Mesenchymal stem cell (in vitro differentiated cells and primary cell): ENCODE data around the gene GLO1.

ENCODE experiments used
- DNase-seq: peaks from one replicate; pipeline ENCODE4 v3.0.0-alpha.2; 2013
- H2AFZ ChIP-seq: one replicate; pipeline ENCODE4 v1.6.1; 2013; ENCODE audit warnings: low read depth, mild to moderate bottlenecking, control low read depth, inconsistent platforms, low read length, moderate library complexity
- H2AK5ac ChIP-seq: 2 replicates; pipeline ENCODE4 v1.6.1; 2013; ENCODE audit warnings: low read length, moderate library complexity, mild to moderate bottlenecking, inconsistent platforms; ENCODE audit not compliant: severe bottlenecking
- H2BK120ac ChIP-seq: one replicate; pipeline ENCODE4 v1.6.1; 2013; ENCODE audit warnings: low read depth, mild to moderate bottlenecking, inconsistent platforms, low read length, moderate library complexity
- H2BK12ac ChIP-seq, 2 experiments: one replicate each; pipeline ENCODE4 v1.6.1; 2013; ENCODE audit warnings: inconsistent platforms in 2 of 2, low read length in 2 of 2, mild to moderate bottlenecking in 2 of 2, moderate library complexity in 2 of 2, control low read depth in 1 of 2
- H2BK15ac ChIP-seq: one replicate; pipeline ENCODE4 v1.6.1; 2013; ENCODE audit warnings: mild to moderate bottlenecking, low read depth, inconsistent platforms; ENCODE audit not compliant: poor library complexity, severe bottlenecking
- H2BK5ac ChIP-seq: 2 replicates; pipeline ENCODE4 v1.6.1; 2013; ENCODE audit warnings: low read depth, mild to moderate bottlenecking, low read length, control low read depth, inconsistent platforms; ENCODE audit not compliant: poor library complexity, severe bottlenecking
- H3K14ac ChIP-seq, 2 experiments: one replicate each; pipeline ENCODE4 v1.6.1; 2013; ENCODE audit warnings: inconsistent platforms in 2 of 2, low read length in 2 of 2, control low read depth in 1 of 2, mild to moderate bottlenecking in 1 of 2, moderate library complexity in 1 of 2
- H3K18ac ChIP-seq, 2 experiments: one replicate each; pipeline ENCODE4 v1.6.1; 2013; ENCODE audit warnings: inconsistent platforms in 2 of 2, low read length in 2 of 2, control low read depth in 1 of 2, low read depth in 1 of 2, mild to moderate bottlenecking in 1 of 2
- H3K23ac ChIP-seq, 2 experiments: one replicate each; pipeline ENCODE4 v1.6.1; 2013; ENCODE audit warnings: inconsistent platforms in 2 of 2, low read length in 2 of 2, mild to moderate bottlenecking in 2 of 2, moderate library complexity in 2 of 2, control low read depth in 1 of 2
- H3K27ac ChIP-seq: 2 replicates; pipeline ENCODE4 v1.5.1; 2013; ENCODE audit warnings: mild to moderate bottlenecking, moderate library complexity, low read length, control low read depth, inconsistent platforms; ENCODE audit not compliant: poor library complexity, severe bottlenecking
- H3K27me3 ChIP-seq, 2 experiments: 2 replicates each; pipeline versions ENCODE4 v1.6.1 to v1.7.0; 2013; ENCODE audit warnings: low read length in 2 of 2, mild to moderate bottlenecking in 2 of 2, moderate library complexity in 2 of 2, control low read depth in 1 of 2, inconsistent platforms in 1 of 2; ENCODE audit not compliant: control insufficient read depth in 1 of 2, insufficient read depth in 1 of 2
- H3K36me3 ChIP-seq, 2 experiments: 2 replicates each; pipeline versions ENCODE4 v1.6.1 to v1.7.0; 2013; ENCODE audit warnings: low read length in 2 of 2, control low read depth in 1 of 2, inconsistent platforms in 1 of 2, low read depth in 1 of 2, mild to moderate bottlenecking in 1 of 2; ENCODE audit not compliant: insufficient read depth in 2 of 2, control insufficient read depth in 1 of 2
- H3K4ac ChIP-seq, 2 experiments: one replicate each; pipeline ENCODE4 v1.6.1; 2013; ENCODE audit warnings: inconsistent platforms in 2 of 2, low read length in 2 of 2, mild to moderate bottlenecking in 2 of 2, moderate library complexity in 2 of 2, control low read depth in 1 of 2, low read depth in 1 of 2
- H3K4me1 ChIP-seq: 2 replicates; pipeline ENCODE4 v1.6.1; 2013; ENCODE audit warnings: low read depth, low read length, control low read depth; ENCODE audit not compliant: control insufficient read depth, insufficient read depth
- H3K4me2 ChIP-seq: 2 replicates; pipeline ENCODE4 v1.6.1; 2013; ENCODE audit warnings: low read length, mild to moderate bottlenecking, inconsistent platforms; ENCODE audit not compliant: poor library complexity, severe bottlenecking
- H3K4me3 ChIP-seq, 2 experiments: 2 replicates each; pipeline versions ENCODE4 v1.5.1 to v1.7.0; 2013; ENCODE audit warnings: low read length in 2 of 2, mild to moderate bottlenecking in 2 of 2, control low read depth in 1 of 2, low read depth in 1 of 2; ENCODE audit not compliant: insufficient read depth in 1 of 2
- H3K79me1 ChIP-seq: replicated peaks from 2 replicates; pipeline ENCODE4 v1.6.1; 2013; ENCODE audit warnings: mild to moderate bottlenecking, control low read depth, low read length, inconsistent platforms; ENCODE audit not compliant: poor library complexity, severe bottlenecking
- H3K9ac ChIP-seq: 2 replicates; pipeline ENCODE4 v1.7.0; 2013; ENCODE audit warnings: mild to moderate bottlenecking, low read length, moderate library complexity
- H3K9me3 ChIP-seq: 2 replicates; pipeline ENCODE4 v1.7.0; 2013; ENCODE audit warnings: mild to moderate bottlenecking, low read length; ENCODE audit not compliant: control insufficient read depth
- H4K8ac ChIP-seq: one replicate; pipeline ENCODE4 v1.6.1; 2013; ENCODE audit warnings: inconsistent platforms, mild to moderate bottlenecking, low read length, moderate library complexity
- H4K91ac ChIP-seq: one replicate; pipeline ENCODE4 v1.6.1; 2013; ENCODE audit warnings: mild to moderate bottlenecking, low read length, inconsistent platforms
- WGBS: methylation state at CpG from one replicate; pipeline ENCODE4 v1.1.7; 2013; ENCODE audit warnings: mixed read lengths; 5-methylcytosine and 5-hydroxymethylcytosine counted together

The GLO1 gene

DNA sequence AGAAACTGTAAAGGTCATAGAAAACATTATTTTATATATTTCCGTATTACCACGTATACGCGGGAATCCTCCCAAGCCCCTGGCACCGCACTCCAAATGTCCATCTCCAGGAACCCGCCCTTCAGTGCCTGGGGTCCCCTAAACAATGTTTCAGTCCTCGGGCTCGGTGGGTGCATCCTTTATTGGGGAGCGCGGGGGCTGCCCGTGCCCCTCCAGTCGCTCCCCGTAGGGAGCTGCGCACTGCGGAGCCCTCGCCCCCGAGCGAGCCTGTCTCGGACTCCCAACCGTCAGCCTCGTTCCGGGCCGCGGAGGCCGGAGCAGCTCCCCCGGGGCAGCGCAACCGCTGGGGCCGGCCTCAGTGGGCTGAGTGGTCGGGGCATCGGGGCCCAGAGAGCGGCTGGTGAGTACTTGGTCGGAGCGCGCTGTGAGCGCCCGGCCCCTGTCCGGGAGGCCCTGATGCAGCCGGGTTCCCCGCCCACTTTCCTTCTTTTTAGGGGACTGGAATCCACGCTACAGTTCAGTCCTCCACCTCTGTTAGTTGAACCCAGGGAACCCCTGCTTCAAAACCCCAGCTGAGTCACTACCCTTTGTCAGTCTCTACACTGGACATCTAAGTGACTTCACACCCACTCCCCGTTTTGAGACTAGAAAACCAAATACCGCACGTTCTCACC is 12.2 kb upstream of the GLO1 start, which contains the start of gene DNAH8:
Gene DNAH8 (plus strand): TSS at position 296 of the 674 bp plus-strand sequence. CDS start 7,499 bp downstream, outside the sequence.
- 83% methylated on average over 44 of the region's 44 CpGs for WGBS
- no peaks in the 10 kb centered on the region for H3K79me1 ChIP-seq
- no peaks in the 10 kb centered on the region for H3K36me3 ChIP-seq
- H3K27ac ChIP-seq = no peak within 1 kb of the TSS
- no peak within 1 kb of the TSS for H2AK5ac ChIP-seq
- no peak within 1 kb of the TSS for H2BK12ac ChIP-seq
- peaks cover 3% of the 10 kb centered on the region for H3K4me1 ChIP-seq
- H3K4me2 ChIP-seq = peak within 1 kb of the TSS; percentile 81
- no peak within 1 kb of the TSS for H2AFZ ChIP-seq
- no peak within 1 kb of the TSS for H2BK15ac ChIP-seq
- no peak within 1 kb of the TSS for H3K18ac ChIP-seq
- H4K91ac ChIP-seq = no peak within 1 kb of the TSS
- H4K8ac ChIP-seq = no peak within 1 kb of the TSS
- peak within 1 kb of the TSS; percentile 54 for H3K9ac ChIP-seq
- H2BK120ac ChIP-seq = no peak within 1 kb of the TSS
- no peak within 1 kb of the TSS for H3K14ac ChIP-seq
- peak within 1 kb of the TSS; percentile 49 to 74 for H3K4me3 ChIP-seq
- H3K9me3 ChIP-seq = peaks cover 9% of the 10 kb centered on the region
- no peak within 1 kb of the TSS for H3K23ac ChIP-seq
- no peak for DNase-seq
- H3K27me3 ChIP-seq = peaks cover 9 to 62% of the 10 kb centered on the region in 2 experiments
- H3K4ac ChIP-seq = no peak within 1 kb of the TSS
- H2BK5ac ChIP-seq = no peak within 1 kb of the TSS

DNA sequence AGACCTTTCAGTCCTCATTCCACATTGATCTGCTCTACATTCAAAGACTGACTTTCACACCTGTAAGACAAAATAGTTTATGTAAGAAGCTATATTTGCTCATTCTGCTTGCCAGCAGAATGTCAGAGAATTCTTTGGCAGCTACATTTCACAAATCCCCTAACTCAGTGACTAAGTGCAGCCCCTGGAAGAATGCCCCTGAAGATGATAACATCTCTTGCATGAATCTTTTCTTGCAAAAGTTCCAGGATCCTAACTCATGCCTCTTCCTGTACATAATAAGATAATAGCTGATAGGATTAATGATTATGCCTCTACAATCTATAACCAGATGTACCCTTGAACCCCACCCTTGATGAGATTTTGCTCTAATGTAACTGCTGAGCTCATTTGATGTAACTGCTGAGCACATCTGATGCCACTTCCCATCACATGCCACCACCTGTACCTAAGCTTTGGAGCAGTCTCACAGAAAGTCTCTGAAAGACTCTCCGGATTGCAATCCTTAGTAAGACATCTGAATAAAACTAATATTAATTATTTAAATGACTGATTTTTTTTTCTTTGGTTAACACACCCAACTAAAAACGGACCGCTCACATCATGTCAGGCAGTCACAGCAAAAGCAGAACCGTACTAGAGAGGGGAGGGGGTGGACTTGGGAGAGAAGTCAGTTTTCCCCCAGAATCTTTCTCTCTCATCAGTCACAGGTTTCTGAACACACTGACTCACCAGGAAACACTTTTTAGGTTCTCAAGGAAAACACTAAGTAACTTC is 11.5 kb upstream of the GLO1 start:
- Histone ChIP-seq H3K27ac (no peak overlapping the region), H3K14ac (no peak overlapping the region), H3K4me3 (peak overlapping the region in 1 of 2 experiments; percentile 74), H3K4me1 (peaks cover 3% of the 10 kb centered on the region), H3K23ac (no peak overlapping the region), H3K4ac (no peak overlapping the region), H2AK5ac (no peak overlapping the region), H3K4me2 (no peak overlapping the region), H3K36me3 (no peaks in the 10 kb centered on the region), H2BK15ac (no peak overlapping the region), H2BK120ac (no peak overlapping the region), H3K9me3 (peaks cover 16% of the 10 kb centered on the region), H4K91ac (no peak overlapping the region), H4K8ac (no peak overlapping the region), H2AFZ (no peak overlapping the region), H2BK12ac (no peak overlapping the region), H3K79me1 (no peaks in the 10 kb centered on the region), H2BK5ac (no peak overlapping the region), H3K27me3 (peaks cover 9 to 55% of the 10 kb centered on the region in 2 experiments), H3K18ac (no peak overlapping the region), H3K9ac (peak overlapping the region; percentile 54)
- no peak for DNase-seq
- 77% methylated on average over 3 of the region's 4 CpGs for WGBS

DNA sequence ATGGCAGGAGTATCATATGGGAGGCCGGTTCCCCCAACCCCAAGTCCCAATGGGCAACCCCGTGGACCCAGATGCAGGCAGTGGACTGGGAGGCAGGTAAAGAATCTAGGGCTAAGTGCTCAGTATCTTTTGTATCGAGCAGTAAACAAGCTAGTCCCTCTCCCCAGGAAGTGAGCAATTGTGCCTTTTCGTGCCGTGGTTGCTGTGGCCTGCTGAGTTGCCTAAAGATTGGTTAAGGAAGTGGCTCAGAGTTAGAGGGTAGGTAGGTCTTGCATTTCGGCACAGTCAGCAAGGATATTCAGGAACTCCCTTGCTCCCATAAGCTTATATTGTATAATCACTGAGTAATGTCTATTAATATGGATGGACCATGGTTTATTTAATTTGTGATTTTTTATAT is 10.9 kb upstream of the GLO1 start:
- H3K23ac ChIP-seq = no peak overlapping the region
- H4K91ac ChIP-seq = no peak overlapping the region
- no peak overlapping the region for H3K18ac ChIP-seq
- 35% methylated on average over 5 of the region's 6 CpGs for WGBS
- H2AK5ac ChIP-seq = no peak overlapping the region
- no peak overlapping the region for H3K27ac ChIP-seq
- no peaks in the 10 kb centered on the region for H3K36me3 ChIP-seq
- no peak overlapping the region for H4K8ac ChIP-seq
- no peak overlapping the region for H3K4ac ChIP-seq
- no peak overlapping the region for H2AFZ ChIP-seq
- DNase-seq = no peak
- H2BK120ac ChIP-seq = no peak overlapping the region
- peaks cover 9 to 49% of the 10 kb centered on the region in 2 experiments for H3K27me3 ChIP-seq
- H2BK5ac ChIP-seq = no peak overlapping the region
- no peak overlapping the region for H3K4me3 ChIP-seq
- H3K9ac ChIP-seq = no peak overlapping the region
- H3K9me3 ChIP-seq = peaks cover 18% of the 10 kb centered on the region
- no peak overlapping the region for H2BK15ac ChIP-seq
- no peak overlapping the region for H3K14ac ChIP-seq
- H3K4me1 ChIP-seq = peaks cover 3% of the 10 kb centered on the region
- no peaks in the 10 kb centered on the region for H3K79me1 ChIP-seq
- H2BK12ac ChIP-seq = no peak overlapping the region
- no peak overlapping the region for H3K4me2 ChIP-seq

DNA sequence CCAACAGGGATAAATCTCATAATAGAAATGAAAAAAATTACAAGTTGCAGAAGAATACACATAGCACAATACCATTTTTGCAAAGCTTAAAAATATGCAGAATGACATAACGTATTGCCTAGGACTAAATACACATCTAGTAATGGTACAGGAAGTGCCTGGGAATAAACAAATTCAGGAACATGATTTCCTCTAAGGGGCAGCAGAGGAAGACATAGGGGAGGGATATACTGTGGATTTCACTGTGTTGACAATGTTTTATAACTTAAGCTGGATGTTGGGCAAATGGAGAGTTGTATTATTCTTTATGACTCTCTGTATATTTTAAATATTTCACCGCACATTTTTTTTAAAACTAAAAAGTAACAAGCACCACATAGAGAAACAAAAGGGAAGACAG is 5.6 kb upstream of the GLO1 start:
- no peak overlapping the region for H3K4me2 ChIP-seq
- no peak overlapping the region for H2BK120ac ChIP-seq
- H2BK12ac ChIP-seq = no peak overlapping the region
- no peak overlapping the region for H3K18ac ChIP-seq
- peak; percentile 26 for DNase-seq
- no peaks in the 10 kb centered on the region for H3K36me3 ChIP-seq
- no peak overlapping the region for H3K23ac ChIP-seq
- H4K8ac ChIP-seq = no peak overlapping the region
- H3K9me3 ChIP-seq = peaks cover 18% of the 10 kb centered on the region
- H2BK15ac ChIP-seq = no peak overlapping the region
- no peak overlapping the region for H3K9ac ChIP-seq
- H3K4me3 ChIP-seq = no peak overlapping the region
- no peak overlapping the region for H3K14ac ChIP-seq
- H3K27me3 ChIP-seq = peaks cover 0 to 19% of the 10 kb centered on the region in 2 experiments
- H2AK5ac ChIP-seq = no peak overlapping the region
- 20% methylated on average over 1 of the region's 2 CpGs for WGBS
- H3K4me1 ChIP-seq = no peaks in the 10 kb centered on the region
- H3K4ac ChIP-seq = no peak overlapping the region
- no peak overlapping the region for H4K91ac ChIP-seq
- no peak overlapping the region for H3K27ac ChIP-seq
- no peak overlapping the region for H2BK5ac ChIP-seq
- no peak overlapping the region for H2AFZ ChIP-seq
- H3K79me1 ChIP-seq = no peaks in the 10 kb centered on the region
